NCI-H2196 treated with DMSO at 0.1 percent for 48 hours (cell line): ENCODE measurements around the gene DAGLA.

Experiments
- DNase-seq: peaks from one replicate; lab custom pipeline; 2025; ENCODE audit not compliant: unreplicated experiment; lab: John Stamatoyannopoulos, UW

DAGLA gene

DNA sequence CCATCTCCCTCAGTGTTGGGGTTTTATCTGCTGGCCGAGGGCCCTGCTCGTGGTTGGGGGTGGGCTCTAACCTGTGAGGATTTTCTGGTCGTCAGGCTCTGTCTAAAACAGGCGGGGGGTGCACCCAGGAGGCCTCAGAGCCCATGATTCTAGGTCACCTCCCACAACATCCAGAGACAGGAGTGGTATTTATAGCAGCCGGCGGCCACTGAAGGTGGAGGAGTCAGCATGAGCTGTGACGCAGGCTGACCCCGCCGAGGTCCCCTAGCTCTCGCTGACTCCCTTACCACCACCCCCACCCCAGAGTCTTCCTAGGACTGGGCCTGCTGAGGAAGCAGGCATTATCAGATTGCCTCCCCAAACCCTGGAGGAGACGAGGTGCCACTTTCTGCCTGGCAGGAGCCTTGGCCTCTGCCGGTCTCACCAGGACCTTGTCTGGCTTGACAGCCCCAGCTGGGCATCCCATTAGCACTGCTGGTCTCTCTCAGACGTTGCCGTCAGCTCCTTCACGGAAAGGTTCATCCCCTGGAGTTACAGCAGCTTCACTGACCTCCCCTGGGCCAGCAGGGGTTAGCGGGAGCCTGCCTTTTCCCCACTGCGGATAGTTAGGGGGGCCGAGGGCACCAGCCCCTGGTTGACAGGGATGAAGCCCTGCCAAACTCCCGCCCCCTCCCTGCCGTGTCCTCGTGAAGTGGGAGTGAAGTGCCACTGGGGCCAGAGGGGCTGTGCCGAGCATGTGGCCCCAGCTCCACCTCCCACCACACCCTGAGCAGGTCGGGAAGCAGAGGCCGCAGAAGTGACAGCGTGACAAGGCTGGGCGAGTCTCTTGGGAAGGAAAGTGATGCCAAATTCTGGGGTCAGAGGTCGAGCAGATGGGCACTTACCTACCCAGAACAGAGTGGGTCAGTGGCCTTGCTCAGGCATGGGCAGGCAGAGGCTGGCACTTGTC, 26.5 kb downstream of the DAGLA start:
- no peak for DNase-seq

DNA sequence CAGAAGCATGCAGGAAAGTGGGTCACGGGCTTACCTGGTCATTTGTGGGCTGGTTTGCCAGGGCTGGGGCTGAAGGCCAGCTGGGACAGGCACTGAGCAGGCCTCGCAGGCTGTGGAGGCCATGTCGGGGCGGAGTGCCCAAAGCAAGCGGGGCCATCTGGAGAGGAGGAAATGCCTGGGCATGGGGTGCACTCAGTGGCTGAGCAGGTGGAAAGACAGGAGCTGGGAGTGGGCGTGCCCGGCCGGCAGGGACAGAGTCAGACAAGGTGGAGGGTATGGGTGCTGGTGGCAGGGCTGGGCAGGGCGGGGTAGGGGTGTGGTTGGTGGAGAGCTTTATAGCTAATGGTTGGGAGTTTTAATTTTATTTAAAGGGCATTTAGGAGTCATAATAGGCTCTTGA, 27.4 kb downstream of the DAGLA start:
- no peak for DNase-seq

- DNase-seq: no peak
Observed at GRCh38 chr11:61709110-61709509, 28.9 kb downstream of the DAGLA start.

GRCh38 chr11:61709572-61709971, 29.4 kb downstream of the DAGLA start:
- no peak for DNase-seq

DNA sequence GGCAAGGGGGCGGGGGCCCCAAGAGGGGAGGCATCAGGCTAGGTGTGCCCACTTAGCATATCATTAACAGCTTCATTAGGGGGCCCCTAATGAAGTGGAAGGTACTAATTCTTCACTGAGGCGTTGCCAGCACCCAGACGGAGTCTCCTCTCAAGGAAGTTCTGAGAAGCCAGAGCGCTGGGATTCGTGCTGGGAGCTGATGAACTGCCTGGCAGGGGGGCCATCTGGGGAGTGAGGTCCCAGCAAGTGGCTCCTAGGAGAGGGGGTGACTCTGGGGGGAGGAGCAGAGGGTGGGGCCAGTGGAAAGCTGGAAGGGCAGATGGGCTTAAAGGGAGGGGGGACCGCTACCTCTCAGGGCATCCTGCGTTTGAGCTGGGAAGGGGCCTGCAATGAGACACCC, 29.8 kb downstream of the DAGLA start:
- DNase-seq: no peak

DNA sequence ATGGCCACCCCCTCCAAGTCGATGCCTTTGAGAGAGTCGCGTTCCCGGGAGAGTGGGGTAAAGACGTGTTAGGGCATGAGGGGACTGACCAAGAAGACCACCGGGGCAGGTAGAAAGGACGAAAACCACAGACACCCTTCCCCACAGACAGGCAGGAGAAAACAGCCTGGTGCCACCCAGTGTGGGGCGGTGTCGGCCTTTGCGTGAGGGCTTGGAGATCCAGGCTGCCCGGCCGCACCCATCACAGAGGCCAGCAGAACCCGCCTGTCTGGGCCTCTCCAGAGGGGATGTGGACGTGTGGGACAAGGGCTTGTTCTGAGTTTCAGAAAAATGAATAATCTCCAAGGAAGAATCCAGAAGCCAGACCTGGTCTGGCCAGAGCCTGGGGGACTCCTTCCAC, 30.8 kb downstream of the DAGLA start:
- no peak for DNase-seq

- no peak for DNase-seq
Observed at GRCh38 chr11:61711498-61711897, 31.3 kb downstream of the DAGLA start.

DNA sequence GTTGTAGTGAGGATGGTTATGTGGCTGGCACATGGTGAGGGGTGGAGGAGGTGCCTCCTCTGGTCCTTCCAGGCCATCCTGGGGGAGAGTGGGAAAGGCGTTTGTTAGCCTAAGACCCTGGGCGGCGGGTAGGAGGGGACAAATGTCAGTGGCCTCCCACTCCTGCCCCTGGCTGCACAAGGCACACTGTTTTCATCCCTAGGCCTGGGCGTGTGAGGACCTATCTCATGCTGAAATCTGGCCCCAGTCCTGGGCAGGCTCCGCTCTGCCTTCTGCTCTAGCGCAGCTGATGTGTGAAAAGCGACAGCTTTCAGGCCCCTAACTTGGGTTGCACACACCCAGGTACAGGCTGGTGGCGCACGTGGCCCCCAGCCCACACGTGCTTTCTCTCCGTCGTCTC, 32.1 kb downstream of the DAGLA start:
- DNase-seq: no peak

GRCh38 chr11:61712846-61713245, 32.7 kb downstream of the DAGLA start:
- no peak for DNase-seq

GRCh38 chr11:61713464-61713863, 33.3 kb downstream of the DAGLA start:
- no peak for DNase-seq

- no peak for DNase-seq
Observed at GRCh38 chr11:61713906-61714305, 33.7 kb downstream of the DAGLA start.

DNA sequence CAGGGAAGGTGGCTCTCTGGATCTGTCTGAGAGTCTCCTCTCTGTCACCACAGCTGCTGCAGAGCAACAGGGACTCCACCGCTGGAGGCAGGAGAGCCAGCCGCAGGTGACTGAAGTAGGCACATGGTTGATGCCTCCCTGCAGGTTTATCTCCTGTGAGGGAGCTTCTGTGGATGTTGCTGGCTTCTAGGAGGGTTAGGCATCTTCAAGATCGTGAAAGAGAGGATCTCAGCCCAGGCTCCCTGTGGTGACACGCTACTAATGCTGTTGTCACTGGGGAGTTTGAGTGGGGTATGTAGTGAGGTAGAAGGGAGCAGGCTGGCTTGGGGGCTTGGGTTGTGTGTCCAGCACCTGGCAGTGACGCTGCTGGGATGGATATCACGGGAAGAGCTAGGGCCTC, 34.1 kb downstream of the DAGLA start:
- DNase-seq: no peak

- no peak for DNase-seq
Observed at GRCh38 chr11:61714916-61715315, 34.7 kb downstream of the DAGLA start.

- no peak for DNase-seq
Observed at GRCh38 chr11:61715867-61716266, 35.7 kb downstream of the DAGLA start.

DNA sequence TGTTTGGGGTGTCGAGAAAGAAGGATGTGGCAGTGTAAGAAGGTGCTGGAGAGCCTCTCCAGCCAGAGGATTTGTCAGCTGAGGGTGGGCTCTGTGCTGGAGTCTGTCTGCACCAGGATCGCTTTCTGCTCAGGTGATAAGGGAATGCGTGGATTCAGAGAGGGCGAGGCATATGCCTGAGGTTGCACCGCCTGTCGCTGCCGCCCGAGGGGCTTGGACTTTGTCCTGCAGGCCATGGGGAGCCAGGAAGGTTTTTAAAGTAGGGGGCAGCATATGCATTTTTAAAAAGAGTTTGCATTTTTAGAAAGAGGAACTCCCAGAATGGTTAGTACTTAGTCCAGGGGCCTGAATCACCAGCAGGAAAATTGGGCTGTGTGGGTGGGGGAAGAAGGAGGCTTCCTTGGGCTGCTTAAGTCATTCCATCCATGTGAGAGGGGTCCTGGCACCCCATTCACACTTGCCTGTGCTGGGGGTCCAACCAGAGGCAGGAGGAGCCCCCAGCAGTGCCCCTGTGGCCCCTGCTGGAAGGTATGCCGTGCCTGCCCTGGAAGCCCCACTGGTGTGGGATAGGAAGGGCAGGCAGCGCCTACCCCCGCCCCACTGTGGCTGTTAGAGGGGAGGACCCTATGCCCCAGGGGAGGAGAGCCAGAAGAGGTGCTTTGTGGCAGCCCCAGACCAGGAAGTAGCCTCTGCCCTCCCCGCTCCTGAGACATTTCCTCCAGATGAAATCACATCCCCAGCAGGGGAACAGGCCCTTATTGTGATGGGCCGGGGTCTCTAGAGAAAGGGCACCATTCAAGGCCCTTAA, 36.5 kb downstream of the DAGLA start:
- DNase-seq: no peak

DNA sequence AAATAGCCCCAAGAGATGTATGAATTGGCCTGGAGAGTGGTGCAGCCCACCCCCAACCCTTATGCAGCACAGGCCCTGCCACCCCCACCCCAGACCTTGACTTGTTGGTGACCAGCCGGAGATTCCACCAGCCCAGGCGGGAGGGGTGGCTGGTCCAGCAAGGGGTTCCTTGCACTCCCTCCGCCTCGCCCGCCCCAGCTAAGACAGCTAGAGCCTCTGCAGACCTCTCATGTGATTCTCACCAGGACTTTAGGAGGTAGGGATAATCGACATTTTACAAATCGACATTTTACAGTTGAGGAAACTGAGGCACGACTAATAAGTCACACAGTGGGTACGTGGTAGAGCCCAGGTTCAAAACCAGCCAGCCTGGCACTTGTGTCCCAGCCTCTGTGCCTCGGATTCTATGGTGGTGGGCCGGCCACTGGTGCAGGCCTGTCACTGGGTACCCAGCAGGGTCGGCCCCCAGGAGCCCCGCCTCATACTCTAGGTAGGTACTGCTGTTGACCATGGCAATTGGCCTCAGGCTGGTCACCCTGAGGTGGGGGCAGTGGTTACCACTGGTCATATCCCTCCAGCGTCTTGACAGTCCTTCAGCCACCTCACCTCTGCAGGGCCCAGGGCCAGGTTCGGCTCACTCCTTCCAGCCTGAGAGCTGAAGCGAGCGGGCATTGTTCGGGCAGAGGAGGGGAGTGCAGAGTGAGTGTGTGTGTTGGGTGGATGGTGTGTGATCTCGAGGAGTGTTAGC, 37.3 kb downstream of the DAGLA start:
- no peak for DNase-seq

DNA sequence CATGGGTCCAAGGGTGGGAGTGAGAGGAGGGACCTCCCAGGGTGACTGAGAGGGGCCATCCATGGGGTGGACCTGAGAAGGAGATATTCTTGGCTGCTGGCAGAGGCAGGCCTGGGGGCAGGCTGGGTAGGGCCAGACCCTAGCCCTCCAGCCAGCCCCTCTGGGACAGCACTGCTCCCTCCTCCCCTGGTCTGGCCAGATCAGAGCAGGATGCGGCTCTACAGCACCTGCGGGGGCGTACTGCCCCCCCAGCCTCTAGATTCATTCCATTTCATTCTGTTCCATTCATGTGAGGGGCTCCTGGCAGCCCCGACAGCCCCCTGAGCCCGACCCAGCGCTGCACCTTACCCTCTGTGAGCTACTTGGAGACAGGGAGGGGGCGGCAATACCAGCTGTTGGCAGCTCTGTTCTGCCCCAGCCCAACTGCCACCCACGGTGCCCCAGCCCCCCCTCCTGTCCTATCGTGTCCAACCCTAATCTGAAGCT, 37.9 kb downstream of the DAGLA start:
- no peak for DNase-seq

DNA sequence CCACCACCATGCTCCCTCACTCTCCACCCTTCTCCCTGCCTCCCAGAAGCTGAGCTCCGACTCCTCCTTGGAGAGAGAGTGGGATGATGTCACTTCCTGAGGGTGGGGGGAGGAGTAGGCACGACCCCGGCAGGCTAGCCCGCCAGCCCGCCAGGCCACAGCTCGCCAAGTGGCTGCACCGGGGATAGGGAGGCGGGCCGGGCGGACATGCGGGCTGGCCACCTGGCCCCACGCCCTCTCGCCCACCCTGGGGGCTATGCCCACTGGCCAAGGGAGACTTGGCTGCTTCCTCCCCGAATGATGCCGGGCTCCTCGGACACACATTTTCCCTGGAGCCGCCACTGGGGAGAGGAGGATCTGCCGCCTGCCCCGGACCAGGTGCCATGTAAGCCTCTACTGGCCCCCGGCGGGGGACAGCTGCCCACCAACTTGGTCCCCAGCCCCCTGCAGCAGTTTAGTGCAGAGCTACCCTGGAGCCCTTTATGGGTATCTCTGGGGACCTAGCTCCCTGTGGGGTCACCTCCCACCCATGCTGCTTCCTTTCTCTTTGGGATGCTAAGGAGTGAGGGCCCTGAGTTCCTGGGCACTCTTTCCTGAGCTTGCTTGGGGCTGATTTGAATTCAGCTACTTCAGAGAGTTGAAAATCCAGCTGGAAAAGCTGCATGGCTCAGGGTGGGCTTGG, 38.6 kb downstream of the DAGLA start:
- no peak for DNase-seq

DNA sequence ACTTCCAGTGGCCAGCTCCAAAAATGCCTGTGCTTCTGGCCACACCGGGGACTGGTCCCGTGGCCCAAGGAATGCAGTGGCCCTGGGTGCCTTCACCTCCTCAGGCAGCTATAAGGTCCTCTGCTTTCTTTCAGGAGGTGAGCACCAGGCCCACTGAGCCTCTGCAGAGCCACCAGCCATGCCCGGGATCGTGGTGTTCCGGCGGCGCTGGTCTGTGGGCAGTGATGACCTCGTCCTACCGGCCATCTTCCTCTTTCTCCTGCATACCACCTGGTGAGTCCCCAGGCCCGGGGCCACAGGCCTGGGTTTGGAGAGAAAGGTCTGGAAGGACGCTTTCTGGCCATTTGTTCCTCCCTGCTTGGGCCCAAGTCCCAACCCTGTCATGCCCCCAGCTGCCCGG, 39.8 kb downstream of the DAGLA start:
- DNase-seq: no peak

DNA sequence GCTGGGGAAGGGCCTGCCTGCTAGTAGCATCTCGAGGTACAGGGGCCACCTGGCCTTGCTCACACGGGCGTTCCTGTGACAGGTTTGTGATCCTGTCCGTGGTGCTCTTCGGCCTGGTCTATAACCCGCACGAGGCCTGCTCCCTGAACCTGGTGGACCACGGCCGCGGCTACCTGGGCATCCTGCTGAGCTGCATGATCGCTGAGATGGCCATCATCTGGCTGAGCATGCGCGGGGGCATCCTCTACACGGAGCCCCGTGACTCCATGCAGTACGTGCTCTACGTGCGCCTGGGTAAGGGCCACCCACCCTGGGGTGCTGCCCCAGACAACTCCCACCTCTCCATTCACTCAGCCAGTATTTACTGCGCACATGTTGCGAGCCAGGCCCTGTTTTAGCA, 40.4 kb downstream of the DAGLA start:
- no peak for DNase-seq

DNA sequence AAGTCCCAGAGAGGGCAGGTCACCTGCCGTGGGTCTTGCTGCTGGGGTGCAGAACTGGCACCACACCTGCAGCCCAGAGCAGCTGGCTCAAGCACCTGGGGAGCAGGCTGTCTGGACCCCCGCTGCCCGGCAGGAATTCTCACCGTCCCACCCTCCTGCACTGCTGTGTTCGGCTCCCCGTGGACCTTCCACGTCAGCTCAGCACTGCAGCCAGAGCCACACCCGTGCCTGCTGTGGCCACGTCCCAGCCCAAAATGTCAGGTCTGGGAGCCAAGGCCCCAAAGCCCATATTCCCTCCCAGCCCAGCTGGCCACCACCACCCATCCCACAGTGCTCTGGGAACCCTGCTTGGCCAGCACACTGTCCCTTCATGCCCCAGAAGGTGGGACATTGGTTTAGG, 44.2 kb downstream of the DAGLA start:
- DNase-seq: no peak
